Muscle layer of colon (tissue), 2 donors: ENCODE results near the gene MARK4.
A peak's percentile ranks its signal among the peaks of the same experiment; 100 is the strongest.

Experiments
- H3K27ac ChIP-seq: one replicate; pipeline ENCODE4 v1.7.0; 2013; ENCODE audit warnings: low read depth, mild to moderate bottlenecking, low read length, moderate library complexity
- H3K27me3 ChIP-seq, 2 donors: one replicate each; pipeline ENCODE4 v1.7.0; 2013; ENCODE audit warnings: low read length in 2 of 2, mild to moderate bottlenecking in 2 of 2; ENCODE audit not compliant: insufficient read depth in 2 of 2, control insufficient read depth in 1 of 2
- H3K36me3 ChIP-seq: one replicate; pipeline ENCODE4 v1.7.0; 2013; ENCODE audit warnings: mild to moderate bottlenecking, low read length; ENCODE audit not compliant: insufficient read depth
- H3K4me1 ChIP-seq: one replicate; pipeline ENCODE4 v1.7.0; 2013; ENCODE audit warnings: mild to moderate bottlenecking, low read length; ENCODE audit not compliant: insufficient read depth
- H3K4me3 ChIP-seq, 2 donors: one replicate each; pipeline ENCODE4 v1.7.0; 2013; ENCODE audit warnings: low read length in 2 of 2, low read depth in 1 of 2, mild to moderate bottlenecking in 1 of 2, moderate library complexity in 1 of 2
- H3K9ac ChIP-seq: one replicate; pipeline ENCODE4 v1.7.0; 2013; ENCODE audit warnings: low read length
- H3K9me3 ChIP-seq: one replicate; pipeline ENCODE4 v1.7.0; 2013; ENCODE audit warnings: mild to moderate bottlenecking, low read length
- donor health status: abdominal sarcoma.
- donor health status: Adenocarcinoma of cecum.

Gene MARK4

DNA sequence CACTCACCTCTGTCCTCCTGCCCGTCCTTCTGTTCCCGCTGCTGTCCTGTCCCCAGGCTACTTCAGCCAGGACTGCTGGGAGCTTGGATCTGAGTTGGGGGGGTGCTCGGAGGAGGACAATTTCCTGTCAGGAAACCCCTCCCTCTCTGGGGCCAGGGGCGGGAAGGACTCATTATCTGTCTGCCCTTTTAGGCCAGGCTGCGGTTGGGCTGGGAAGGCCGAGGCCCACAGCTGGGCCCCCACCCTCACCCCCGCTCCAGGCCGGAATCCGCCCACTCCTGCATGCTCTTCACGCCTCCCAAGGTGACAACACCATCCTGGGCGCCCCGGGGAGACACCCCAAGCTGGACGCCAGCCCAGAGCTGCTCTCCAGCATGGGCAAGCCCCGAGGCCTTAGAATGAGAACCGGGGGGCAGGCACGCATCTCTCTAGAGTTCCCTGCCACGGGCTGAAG, 5.7 kb upstream of the MARK4 start, which contains the start of gene EXOC3L2:
TSS of gene EXOC3L2 (minus strand) at position 74 of the 454 bp plus-strand sequence. CDS start 6,362 bp downstream, outside the sequence.
- Histone ChIP-seq H3K4me1 (peaks cover 13% of the 10 kb centered on the region), H3K36me3 (no peaks in the 10 kb centered on the region), H3K9me3 (no peaks in the 10 kb centered on the region), H3K9ac (no peak within 1 kb of the TSS), H3K4me3 (no peak within 1 kb of the TSS), H3K27me3 (no peaks in the 10 kb centered on the region), H3K27ac (no peak within 1 kb of the TSS)

DNA sequence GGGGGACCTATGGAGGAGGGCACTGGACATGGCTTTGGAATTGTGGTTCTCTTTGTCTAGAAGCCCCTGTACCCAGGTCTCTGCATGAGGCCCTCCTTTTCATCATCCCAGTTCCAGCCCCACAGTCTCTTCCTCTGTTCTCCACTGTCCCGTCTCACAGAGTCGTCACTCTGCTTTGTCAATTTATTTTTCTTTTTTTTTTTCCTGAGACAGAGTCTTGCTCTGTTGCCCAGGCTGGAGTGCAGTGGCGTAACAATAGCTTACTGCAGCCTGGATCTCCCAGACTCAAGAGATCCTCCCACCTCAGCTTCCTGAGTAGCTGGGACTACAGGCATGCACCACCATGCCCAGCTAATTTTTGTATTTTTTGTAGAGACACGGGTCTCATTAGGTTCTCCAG, 5.2 kb upstream of the MARK4 start:
- Histone ChIP-seq H3K27me3 (no peaks in the 10 kb centered on the region), H3K4me1 (peaks cover 17% of the 10 kb centered on the region), H3K36me3 (no peaks in the 10 kb centered on the region), H3K9ac (no peak overlapping the region), H3K4me3 (no peak overlapping the region), H3K27ac (no peak overlapping the region), H3K9me3 (no peaks in the 10 kb centered on the region)

DNA sequence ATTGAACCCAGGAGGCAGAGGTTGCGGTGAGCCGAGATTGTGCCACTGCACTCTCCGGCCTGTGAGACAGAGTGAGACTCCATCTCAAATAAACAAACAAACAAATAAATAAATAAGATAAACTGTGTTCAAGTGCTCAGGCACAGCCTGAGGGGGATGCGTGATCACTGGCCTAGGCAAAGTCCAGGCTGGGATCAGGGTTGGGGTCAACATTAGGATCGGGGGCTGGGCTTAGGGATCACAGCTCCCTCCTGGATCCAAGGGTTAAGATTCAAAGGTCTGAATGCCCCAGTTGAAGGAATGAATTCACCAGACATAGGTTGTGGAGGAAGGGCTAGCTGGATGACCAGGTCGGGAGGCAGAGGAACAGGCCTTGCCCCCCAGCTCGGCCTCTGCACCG, 3.9 kb upstream of the MARK4 start:
- peaks cover 17% of the 10 kb centered on the region for H3K4me1 ChIP-seq
- no peak overlapping the region for H3K27ac ChIP-seq
- no peaks in the 10 kb centered on the region for H3K36me3 ChIP-seq
- no peaks in the 10 kb centered on the region for H3K9me3 ChIP-seq
- H3K4me3 ChIP-seq, result no peak overlapping the region
- no peaks in the 10 kb centered on the region for H3K27me3 ChIP-seq
- H3K9ac ChIP-seq, result no peak overlapping the region

DNA sequence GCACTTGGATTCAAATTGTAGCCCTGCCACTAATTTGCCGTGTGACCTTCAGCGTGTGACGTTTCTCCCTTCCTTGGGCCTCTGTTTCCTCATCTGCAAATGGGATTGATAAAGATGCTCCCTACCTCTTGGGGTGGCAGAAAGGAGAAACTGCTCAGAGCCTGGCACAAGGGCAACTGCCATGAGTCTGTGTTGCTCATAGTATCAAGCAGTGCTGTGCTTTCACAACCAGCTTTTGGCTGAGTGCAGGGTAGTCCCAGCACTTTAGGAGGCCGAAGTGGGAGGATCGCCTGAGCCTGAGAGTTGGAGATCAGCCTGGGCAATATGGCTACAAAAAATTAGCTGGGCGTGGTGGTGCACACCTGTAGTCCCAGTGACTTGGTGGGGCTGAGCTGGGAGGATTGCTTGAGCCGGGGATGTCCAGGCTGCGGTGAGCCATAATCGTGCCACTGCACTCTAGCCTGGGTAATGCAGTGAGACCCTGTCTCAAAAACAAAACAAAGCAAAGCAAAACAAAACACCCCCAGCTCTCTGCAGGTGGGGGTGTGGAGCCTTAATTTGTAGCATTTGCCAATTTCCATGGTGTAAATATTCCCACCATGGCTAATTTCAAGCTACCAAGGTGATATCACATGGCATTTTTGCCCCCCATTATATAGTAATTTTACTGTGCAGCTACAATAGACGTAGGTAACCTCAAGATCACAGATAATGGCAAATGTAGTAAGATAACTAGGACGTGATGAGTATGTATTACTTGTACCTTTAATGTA, 1.6 kb upstream of the MARK4 start:
- peaks cover 36% of the 10 kb centered on the region for H3K4me1 ChIP-seq
- no peaks in the 10 kb centered on the region for H3K27me3 ChIP-seq
- H3K9me3 ChIP-seq, result no peaks in the 10 kb centered on the region
- no peaks in the 10 kb centered on the region for H3K36me3 ChIP-seq
- H3K27ac ChIP-seq, result no peak overlapping the region
- H3K4me3 ChIP-seq, result no peak overlapping the region
- H3K9ac ChIP-seq, result no peak overlapping the region

DNA sequence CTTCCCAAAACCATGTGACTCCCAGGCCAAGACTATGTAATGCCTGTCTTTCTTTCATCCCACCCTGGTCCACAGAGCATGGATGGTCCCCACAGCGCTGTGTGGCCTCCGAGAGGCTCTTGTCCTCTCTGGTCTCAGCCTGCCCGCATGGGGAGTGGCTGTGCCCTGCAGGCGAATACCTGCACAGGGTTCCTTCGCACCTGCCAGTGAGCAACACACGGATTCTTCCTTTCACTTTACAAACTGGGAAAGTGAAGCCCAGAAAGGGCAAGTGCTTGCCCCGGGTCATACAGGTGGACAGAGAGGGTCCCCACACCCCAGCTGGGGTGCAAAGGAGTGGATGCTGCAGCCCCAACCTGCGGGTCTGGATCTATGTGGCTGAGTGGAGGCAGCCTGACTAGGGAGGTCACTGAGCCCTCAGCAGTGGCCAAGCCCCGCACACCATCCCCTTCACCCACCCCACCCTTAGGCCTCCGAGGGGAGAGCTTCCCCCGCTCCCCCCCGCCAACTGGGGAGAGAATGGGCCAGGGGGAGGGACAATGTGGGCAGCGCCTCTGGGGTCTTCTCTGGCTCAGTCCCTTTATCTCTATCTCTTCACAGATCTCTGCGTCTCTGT, 747 bp upstream of the MARK4 start:
- Histone ChIP-seq H3K27me3 (no peaks in the 10 kb centered on the region), H3K27ac (peak overlapping the region; percentile 41), H3K4me3 (peak overlapping the region; percentile 79 to 93), H3K9ac (peak overlapping the region; percentile 76), H3K36me3 (no peaks in the 10 kb centered on the region), H3K9me3 (no peaks in the 10 kb centered on the region), H3K4me1 (peaks cover 36% of the 10 kb centered on the region)

DNA sequence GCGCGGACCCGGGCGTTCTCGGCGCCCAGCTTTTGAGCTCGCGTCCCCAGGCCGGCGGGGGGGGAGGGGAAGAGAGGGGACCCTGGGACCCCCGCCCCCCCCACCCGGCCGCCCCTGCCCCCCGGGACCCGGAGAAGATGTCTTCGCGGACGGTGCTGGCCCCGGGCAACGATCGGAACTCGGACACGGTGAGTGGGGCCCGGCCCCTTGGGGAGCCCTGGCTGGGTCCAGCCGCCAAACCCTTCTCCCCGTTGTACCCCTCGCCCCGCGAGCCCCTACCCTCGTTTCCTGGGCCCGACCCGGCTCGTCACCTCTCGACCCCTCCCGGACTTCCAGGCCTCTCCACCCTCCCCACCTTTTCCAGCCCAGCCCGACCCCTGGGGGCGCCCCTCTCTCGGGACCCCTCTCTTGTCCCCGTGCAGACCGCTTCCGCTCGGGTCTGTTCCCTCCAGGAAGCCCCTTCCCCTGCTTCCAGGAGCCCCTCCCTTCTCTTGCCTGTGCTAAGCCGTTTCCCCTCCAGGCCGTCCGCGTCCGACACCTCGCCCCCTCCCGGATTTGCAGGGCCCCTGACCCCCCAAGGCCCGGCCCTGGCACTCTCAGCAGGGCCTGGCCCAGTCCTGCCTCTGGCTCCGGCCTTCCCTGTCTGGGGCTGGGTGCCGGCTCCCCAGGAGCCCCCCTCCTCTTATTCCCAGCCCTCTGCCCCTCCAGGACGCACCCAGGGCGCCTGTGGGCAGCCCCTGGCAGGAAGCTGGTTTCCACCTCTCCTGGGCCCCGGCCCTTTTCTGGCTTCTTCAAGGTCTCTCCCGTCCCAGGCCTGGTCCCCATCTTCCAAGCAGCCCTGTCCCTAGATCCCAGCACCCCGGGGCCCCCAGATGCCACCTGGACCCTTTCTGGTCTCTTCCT, 632 bp downstream of the MARK4 start:
- Histone ChIP-seq H3K4me3 (peak overlapping the region; percentile 68 to 70), H3K27ac (peak overlapping the region; percentile 61), H3K9ac (peak overlapping the region; percentile 71), H3K4me1 (peaks cover 36% of the 10 kb centered on the region), H3K9me3 (no peaks in the 10 kb centered on the region), H3K27me3 (no peaks in the 10 kb centered on the region), H3K36me3 (no peaks in the 10 kb centered on the region)

DNA sequence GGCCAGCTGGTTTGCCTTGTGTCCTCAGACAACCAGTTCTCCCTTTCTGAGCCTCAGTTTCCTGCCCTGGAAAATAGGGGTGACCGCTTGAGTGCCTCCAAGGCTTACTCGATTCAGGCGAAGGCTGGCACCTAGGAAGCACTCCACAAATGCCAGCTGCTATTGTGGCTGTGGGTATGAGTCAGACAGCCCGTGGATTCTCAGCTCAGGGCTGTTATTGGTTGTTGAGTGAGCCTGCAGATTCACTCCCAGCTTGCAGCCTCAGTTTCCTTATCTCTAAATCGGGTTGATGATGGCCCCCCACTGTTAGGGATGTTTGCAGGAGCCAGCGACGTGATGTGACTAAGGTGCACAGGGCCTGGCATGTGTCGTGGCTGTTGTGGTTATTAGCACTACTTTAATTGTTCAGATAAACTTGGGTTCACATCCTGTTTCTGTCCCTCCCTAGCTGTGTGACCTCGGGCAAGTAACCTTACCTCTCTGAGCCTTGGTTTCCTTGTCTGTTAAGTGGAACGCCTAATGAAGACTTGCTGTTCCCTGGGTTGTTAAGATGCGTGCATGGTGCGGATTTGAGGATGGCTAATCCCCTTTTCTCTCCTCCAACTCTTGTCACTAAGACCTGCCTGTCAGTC, 2.4 kb downstream of the MARK4 start:
- no peaks in the 10 kb centered on the region for H3K36me3 ChIP-seq
- no peak overlapping the region for H3K9ac ChIP-seq
- no peak overlapping the region for H3K27ac ChIP-seq
- H3K9me3 ChIP-seq, result no peaks in the 10 kb centered on the region
- H3K27me3 ChIP-seq, result no peaks in the 10 kb centered on the region
- H3K4me1 ChIP-seq, result peaks cover 31% of the 10 kb centered on the region
- H3K4me3 ChIP-seq, result peak overlapping the region in 1 of 2 donors; percentile 7

DNA sequence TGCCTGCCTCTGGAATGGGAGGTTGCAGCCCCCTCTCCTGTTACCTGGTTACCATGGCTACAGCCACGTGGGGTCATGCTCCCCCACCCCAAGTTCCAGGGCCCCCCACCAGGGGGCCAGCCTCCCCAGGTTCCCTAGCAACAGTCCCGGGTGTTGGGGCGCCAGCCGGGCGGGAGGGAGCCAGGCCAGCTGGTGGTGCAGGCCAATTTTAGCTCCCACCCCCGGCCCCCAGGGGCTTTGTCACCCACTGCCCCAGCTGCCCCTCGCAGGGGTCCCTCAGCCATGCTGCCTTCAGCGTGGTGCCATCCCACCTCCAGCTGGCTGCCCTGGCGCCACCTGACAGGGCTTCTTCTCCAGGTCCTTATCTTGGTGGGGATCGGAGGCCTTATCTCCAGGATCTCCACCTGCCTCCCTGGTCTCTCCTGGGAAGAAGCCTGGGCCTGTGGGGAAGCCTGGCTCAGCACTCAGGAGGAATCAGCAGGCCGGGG, 3.0 kb downstream of the MARK4 start:
- Histone ChIP-seq H3K9ac (no peak overlapping the region), H3K9me3 (no peaks in the 10 kb centered on the region), H3K4me1 (peaks cover 27% of the 10 kb centered on the region), H3K27ac (no peak overlapping the region), H3K36me3 (peaks cover 2% of the 10 kb centered on the region), H3K4me3 (no peak overlapping the region), H3K27me3 (no peaks in the 10 kb centered on the region)

DNA sequence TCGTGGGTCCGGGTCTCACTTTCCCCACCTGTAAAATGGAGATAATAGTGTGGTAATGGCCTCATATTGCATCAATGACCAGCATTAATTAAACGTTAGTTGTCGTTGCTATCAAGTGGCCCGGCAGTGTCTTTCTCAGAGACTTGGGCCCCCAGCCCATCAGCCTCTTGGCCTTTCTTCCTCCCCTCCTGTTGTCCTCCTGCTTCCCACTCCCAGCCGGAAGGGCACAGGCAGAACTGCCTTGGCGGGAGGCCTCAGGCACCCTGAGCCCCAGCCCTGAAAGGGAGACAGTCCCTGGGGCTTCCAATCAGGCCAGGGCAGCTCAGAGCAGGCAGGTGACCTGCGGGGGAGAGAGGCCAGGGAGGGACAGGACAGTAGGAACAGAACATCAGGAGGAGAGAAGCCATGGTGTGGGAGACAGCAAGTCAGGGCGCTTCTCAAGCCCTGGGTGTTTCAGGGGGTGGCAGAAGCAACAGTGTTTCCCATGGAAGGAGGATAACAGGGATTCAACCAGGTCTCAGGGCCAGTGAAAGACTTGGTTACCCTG, 4.6 kb downstream of the MARK4 start:
- Histone ChIP-seq H3K27me3 (no peaks in the 10 kb centered on the region), H3K36me3 (peaks cover 6% of the 10 kb centered on the region), H3K4me3 (no peak overlapping the region), H3K9me3 (no peaks in the 10 kb centered on the region), H3K9ac (no peak overlapping the region), H3K27ac (no peak overlapping the region), H3K4me1 (peaks cover 21% of the 10 kb centered on the region)

DNA sequence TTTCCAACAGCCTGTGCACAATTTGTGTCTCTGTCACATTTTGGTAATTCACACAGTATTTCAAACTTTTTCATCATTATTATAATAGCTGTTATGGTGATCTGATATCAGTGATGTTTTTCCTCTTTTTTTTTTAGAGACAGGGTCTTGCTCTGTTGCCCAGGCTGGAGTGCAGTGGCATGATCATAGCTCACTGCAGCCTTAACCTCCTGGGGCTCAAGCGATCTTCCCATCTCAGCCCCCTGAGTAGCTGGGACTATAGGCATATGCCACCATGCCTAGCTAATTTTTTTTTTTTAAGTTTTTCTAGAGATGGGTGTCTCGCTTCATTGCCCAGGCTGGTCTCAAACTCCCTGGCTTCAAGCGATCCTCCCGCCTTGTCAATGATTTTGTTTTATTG, 5.8 kb downstream of the MARK4 start:
- Histone ChIP-seq H3K9ac (no peak overlapping the region), H3K36me3 (peaks cover 6% of the 10 kb centered on the region), H3K27me3 (no peaks in the 10 kb centered on the region), H3K27ac (no peak overlapping the region), H3K4me3 (no peak overlapping the region), H3K9me3 (no peaks in the 10 kb centered on the region), H3K4me1 (peaks cover 20% of the 10 kb centered on the region)
